K562 (cell line): ENCODE measurements around the gene NUP160. TPM values are rescaled to one million over a fixed set of nuclear protein-coding genes. Genes with fewer than 3 reads are reported as not detected.

Experiments used
- CBX1 ChIP-seq: sonication (generic); IDR thresholded peaks from 2 replicates; pipeline ENCODE4 v1.6.1; 2016; ENCODE audit warnings: antibody characterized with exemption, low read depth, mild to moderate bottlenecking
- MGA ChIP-seq: fragments of 450-650 bp; IDR thresholded peaks from 2 replicates; pipeline ENCODE4 v1.6.1; 2016; ENCODE audit warnings: mild to moderate bottlenecking, moderate library complexity
- POLR3A ChIP-seq: IDR thresholded peaks from 2 replicates; pipeline ENCODE4 v1.6.1; 2011; ENCODE audit warnings: borderline replicate concordance, mild to moderate bottlenecking, moderate library complexity; ENCODE audit not compliant: insufficient read length, insufficient read depth; ENCODE audit errors: extremely low read depth
- STAT6 ChIP-seq: sonication (generic); formaldehyde crosslinking; IDR thresholded peaks from 2 replicates; pipeline ENCODE4 v1.8.1; 2023; ENCODE audit warnings: mild to moderate bottlenecking, missing genetic modification reagents
- TFE3 ChIP-seq: fragments of 450-650 bp; formaldehyde crosslinking; IDR thresholded peaks from 2 replicates; pipeline ENCODE4 v1.4.0; 2020; ENCODE audit warnings: mild to moderate bottlenecking, mixed read lengths
- VEZF1 ChIP-seq: fragments of 200-800 bp; sonication (Bioruptor generic); IDR thresholded peaks from 2 replicates; pipeline ENCODE4 v1.6.1; 2017; ENCODE audit warnings: missing genetic modification characterization, missing compliant biosample characterization
- ZNF239 ChIP-seq: fragments of 250-450 bp; sonication (Bioruptor Pico); IDR thresholded peaks from 2 replicates; pipeline ENCODE4 v1.4.0; 2020; ENCODE audit warnings: mild to moderate bottlenecking
- ZNF589 ChIP-seq: fragments of 200-800 bp; sonication (Bioruptor generic); IDR thresholded peaks from 2 replicates; pipeline ENCODE4 v1.6.1; 2016; ENCODE audit warnings: low read depth, missing genetic modification characterization, missing compliant biosample characterization
- polyA plus RNA-seq, 8 experiments: library from polyadenylated mRNA; depleted of rRNA in 4 of 8; stranded (reverse) in 5 of 8; unstranded in 3 of 8; fragments of >200 nt; fragmentation: Nextera tagmentation in 2 of 8; fragmentation: Illumina TruSeq in 1 of 8; extraction: Ambion mirVana in 2 of 8; extraction: Trizol in 1 of 8; gene quantifications; 2 replicates each; pipeline versions ENCODE4 v1.2.1 to v1.2.3, GENCODE V29; 2011 to 2014; ENCODE audit warnings: inconsistent platforms in 1 of 8, missing spikeins in 1 of 8
- total RNA-seq, 7 experiments: library from RNA; depleted of rRNA in 6 of 7; stranded (reverse); fragments of >200 nt in 6 of 7; fragmentation: Illumina TruSeq in 2 of 7; extraction: Trizol in 2 of 7; gene quantifications; 2 replicates each; pipeline versions ENCODE4 v1.2.1 to v1.2.3, GENCODE V29; 2011 to 2021; ENCODE audit warnings: low replicate concordance in 1 of 7

NUP160 gene
- total and polyA plus RNA-seq, 9 of the 15 experiments (the other 6 are each of a cell fraction or from before 2014, with no cell fraction given): 41.5 to 112 (median 65.0) TPM

GRCh38 chr11:47863189-47863897 lies 15.2 kb upstream of the NUP160 start (continued):
- TF ChIP-seq TFE3 (CRISPR knock-in tag): no peak
- TF ChIP-seq ZNF239 (CRISPR knock-in tag): no peak
- no peak for TF ChIP-seq VEZF1 (CRISPR knock-in tag)
- TF ChIP-seq STAT6 (CRISPR knock-in tag): no peak
- no peak for TF ChIP-seq ZNF589
- TF ChIP-seq MGA: no peak
- TF ChIP-seq CBX1: no peak
- TF ChIP-seq POLR3A: no peak
